Measurements from ENCODE around the gene CADM2.
"Not testable (repeated sequence)": the region's sequence is repeated elsewhere in the genome, so short reads cannot be mapped to it uniquely, and the experiment has no call there.

CADM2 gene

DNA sequence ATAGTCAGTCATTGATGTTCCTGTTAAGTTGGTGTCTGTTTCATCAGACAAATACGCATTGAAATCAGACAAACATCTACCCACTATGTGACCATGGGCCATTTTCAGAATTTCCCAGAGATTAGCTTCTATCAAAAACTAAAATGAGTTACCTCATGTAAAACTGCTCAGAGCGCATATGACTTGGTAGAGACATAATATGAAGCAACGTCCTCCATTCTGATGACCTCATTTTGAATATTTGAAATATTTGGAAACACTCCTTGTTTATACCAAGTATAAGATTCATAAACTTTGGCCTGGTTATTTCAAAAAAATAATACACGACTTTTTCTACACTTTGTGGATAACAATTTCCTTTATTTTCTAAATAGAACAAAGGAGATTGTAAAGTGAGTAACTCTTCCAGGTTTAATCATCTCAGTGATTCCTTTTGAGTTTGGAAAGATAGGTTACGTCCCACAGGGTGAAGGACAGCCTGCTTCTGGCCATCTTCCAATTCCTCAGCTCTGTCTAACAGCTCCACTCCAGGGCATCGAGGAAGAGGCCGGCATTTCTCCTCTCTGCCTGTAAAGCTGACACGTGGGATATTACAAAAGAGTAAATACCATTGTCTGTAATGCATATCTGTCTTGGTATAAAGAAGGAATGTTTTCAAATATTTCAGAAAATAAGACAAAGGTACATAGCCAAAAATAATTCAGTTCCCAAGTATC, 122.6 kb downstream of the CADM2 start:
- no peak for DNase-seq

DNA sequence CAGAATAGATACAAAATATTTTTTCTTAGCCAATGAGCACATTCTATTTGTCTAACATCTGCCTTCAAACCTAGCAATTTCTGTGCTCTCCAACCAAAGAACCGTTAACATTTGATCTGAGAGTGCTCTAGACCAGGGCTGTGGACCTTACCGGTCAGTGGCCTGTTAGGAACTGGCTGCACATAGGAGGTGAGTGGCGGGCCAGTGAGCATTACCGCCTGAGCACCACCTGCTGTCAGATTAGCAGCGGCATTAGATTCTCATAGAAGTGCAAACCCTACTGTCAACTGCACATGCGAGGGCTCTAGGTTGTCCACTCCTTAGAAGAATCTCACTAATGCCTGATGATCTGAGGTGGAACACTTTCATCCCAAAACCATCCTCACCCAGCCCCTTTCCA, 131.7 kb downstream of the CADM2 start:
- DNase-seq = no peak

DNA sequence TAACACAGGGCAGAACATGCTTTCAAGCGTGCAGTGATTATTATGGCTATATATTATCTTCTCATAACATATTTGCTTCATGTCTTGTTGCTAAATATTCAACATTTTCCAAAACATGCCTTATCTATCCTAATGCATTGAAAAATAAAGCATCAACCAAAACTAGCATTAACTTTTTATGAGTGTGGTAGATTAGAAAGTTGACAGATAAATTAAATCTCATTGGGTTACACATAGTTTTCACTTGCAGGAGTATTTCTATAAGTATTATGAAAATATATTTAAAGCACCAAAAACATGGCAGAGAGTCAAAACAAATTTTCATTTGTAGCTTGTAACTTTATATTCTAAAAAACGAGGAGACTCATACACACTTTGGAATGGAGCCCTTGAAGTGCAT, 141.5 kb downstream of the CADM2 start:
- DNase-seq = no peak

DNA sequence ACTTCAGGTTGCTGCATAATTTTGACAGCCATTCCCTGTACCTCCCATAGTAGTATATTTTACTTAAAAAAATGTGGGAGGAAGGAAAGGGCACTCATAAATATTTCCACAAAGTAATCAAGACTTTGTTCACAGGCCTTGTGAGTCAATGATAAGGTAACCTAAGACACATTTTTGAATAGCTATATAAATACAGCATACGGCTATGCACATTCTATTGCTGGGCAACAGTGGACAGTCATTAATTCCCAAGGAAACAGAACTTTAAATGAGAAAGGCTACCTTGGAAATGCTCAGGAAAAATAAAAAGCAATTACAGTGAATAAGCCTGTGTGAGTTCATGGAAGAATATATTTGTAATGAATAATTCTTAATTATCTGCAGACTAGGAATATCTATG, 144.0 kb downstream of the CADM2 start:
- DNase-seq = no peak

DNA sequence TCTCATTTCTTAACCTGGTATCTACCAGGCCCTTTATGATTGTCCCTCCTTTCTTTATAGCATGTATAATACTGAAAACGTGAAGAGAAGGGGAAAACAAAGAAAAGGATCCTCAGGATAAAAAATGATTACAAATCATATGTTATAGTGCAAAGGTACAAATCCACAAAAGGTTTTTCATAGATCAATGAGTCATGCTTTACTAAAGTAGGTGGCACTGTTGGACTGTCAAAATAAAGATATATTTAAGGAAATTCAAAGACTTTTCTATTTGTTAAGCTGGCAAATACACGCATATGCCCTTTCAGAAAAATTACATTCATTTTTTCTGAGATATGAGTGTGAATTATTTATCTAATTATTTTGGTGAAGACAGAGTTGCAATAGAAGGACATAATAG, 151.6 kb downstream of the CADM2 start:
- no peak for DNase-seq

DNA sequence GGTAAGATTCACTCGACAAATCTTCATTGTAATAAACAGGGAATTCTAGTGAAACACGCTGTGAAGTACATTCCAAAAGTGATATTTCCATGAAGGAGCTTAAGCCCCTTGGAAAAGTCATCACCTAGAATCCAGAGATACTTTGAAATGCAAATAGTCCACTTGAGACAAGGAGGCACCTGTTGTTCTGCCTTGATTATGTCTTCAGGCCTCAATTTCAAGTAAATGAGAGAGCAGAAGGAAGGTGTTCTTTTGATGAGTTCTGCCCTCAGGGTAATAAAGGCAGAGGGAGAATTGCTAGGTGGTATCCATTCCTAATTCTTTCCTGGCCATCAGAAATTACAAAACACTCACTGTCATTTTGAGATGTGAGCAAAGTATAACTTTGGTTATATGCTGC, 162.1 kb downstream of the CADM2 start:
- DNase-seq = no peak

DNA sequence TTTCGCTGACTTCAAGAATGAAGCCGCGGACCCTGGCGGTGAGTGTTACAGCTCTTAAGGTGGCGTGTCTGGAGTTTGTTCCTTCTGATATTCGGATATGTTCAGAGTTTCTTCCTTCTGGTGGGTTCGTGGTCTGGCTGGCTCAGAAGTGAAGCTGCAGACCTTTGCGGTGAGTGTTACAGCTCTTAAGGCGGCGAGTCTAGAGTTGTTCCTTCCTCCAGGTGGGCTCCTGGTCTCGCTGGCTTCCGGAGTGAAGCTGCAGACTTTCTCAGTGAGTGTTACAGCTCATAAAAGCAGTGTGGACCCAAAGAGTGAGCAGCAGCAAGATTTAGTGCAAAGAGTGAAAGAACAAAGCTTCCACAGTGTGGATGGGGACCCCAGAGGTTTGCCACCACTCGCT, 174.1 kb downstream of the CADM2 start:
- not testable (repeated sequence) for DNase-seq

DNA sequence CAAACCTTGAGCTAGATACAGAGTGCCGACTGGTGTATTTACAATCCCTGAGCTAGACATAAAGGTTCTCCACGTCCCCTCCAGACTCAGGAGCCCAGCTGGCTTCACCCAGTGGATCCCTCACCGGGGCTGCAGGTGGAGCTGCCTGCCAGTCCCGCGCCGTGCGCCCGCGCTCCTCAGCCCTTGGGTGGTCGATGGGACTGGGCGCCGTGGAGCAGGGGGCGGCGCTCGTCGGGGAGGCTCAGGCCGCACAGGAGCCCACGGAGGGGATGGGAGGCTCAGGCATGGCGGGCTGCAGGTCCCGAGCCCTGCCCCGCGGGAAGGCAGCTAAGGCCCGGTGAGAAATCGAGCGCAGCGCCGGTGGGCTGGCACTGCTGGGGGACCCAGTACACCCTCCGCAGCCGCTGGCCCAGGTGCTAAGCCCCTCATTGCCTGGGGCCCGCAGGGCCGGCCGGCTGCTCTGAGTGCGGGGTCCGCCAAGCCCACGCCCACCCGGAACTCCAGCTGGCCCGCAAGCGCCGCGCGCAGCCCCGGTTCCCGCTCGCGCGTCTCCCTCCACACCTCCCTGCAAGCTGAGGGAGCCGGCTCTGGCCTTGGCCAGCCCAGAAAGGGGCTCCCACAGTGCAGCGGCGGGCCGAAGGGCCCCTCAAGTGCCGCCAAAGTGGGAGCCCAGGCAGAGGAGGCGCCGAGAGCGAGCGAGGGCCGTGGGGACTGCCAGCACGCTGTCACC, 175.1 kb downstream of the CADM2 start:
- not testable (repeated sequence) for DNase-seq

DNA sequence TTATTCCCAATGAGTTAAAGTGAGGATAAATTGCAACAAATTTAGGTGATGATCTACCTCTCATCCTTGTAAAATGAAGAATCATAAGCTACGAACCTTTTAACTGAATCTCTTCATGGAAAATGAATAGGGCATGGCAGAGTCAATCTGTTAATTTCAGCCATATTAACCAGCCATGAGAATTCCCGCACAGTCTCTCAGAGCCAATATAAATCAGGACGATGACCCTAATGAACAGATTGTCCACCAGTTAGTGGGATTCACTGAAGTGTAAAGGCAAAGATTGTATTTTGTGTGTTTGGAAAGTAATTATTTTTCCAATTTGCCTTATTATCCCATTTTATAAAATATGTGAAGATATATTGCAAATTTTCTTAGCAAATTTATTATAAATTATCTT, 183.8 kb downstream of the CADM2 start:
- no peak for DNase-seq

DNA sequence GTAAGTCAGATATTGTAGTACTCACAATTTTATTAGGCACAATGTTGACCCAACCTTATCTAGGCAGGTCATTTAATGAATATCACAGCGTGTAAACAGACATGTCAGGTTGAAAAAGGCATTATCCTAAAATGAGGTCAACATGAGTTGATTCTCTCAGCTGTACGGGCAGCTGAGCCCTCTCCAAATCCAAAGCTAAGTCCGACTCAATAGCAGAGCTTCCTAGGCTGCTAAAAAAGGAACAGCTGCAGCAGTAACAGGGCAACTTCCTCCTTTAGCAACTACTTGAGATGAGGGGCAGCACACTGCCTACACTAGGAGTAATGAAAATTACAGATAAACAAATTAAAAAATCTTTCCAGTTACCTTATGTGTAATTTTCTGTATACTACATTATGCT, 189.2 kb downstream of the CADM2 start:
- DNase-seq = no peak

DNA sequence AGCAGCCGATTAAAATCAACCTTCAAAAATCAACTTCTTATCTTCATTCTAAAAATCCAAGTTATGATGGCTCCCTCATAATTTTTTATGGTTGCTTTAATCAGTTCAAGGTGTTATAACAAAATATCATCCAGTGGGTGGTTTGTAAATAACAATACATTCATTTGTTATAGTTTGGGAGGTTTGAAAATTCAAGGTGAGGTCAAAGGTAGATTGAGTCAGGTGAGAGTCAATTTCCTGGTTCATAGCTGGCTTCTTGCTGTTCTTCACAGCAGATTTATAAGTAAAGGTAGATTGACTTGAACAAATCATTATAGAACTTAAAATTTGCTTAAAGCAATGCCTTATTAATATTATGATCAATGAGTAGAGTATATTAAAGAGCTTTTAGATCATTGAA, 192.8 kb downstream of the CADM2 start:
- no peak for DNase-seq

DNA sequence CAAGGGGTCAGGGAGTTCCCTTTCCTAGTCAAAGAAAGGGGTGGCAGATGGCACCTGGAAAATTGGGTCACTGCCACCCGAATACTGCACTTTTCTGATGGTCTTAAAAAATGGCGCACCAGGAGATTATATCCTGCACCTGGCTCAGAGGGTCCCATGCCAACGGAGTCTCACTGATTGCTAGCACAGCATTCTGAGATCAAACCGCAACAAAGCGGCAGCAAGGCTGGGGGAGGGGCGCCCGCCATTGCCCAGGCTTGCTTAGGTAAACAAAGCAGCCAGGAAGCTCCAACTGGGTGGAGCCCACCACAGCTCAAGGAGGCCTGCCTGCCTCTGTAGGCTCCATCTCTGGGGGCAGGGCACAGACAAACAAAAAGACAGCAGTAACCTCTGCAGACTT, 194.5 kb downstream of the CADM2 start:
- DNase-seq = not testable (repeated sequence)

DNA sequence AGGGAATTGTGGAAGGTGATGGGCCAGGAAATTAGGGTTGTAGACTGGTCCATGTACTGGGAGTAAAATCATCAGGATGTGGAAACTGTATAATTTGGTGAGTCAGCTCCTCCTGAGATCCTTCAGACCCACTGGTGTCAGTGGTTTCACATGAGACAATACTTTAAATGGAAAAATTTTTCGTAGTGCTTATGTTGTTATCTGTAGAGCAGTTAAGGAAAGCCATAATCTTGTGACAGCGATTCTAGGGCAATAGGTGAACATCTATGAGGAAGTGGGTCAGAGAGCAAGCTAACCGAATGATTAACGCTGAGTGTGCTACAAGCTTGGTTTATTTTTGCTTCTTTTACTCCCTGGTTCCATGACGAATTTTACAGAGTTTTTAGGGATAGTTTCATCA, 200.6 kb downstream of the CADM2 start:
- DNase-seq = no peak

DNA sequence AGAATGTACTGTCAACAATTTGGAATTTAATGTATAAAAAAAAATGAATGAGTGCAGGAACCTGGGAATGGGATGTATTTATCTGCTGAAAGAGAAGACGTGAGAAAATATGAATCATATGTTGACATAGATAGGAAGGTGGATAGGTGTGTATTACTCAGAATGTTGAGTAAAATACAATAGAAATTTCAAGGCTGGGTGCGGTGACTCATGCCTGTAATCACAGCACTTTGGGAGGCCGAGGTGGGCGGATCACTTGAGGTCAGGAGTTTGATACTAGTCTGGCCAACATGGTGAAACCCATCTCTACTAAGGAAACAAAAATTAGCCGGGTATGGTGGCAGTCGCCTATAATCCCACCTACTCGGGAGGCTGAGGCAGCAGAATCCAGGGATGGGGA, 202.8 kb downstream of the CADM2 start:
- no peak for DNase-seq

DNA sequence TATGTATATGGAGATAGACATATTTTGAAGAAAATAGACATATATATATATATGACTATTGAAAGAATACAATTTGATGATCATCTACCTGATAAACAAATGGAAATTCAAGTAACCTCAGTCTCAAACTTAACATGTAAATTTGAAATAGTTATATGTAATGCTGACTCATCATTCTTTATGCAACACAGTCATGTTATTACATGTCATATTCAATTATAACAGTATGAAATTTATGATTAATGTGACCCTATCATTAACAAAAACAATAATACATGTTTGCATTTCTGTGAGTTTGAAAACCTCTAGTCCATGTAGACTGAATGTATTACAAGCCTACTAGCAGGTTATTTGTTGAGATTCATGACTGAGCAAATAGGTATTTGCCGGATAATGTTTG, 204.1 kb downstream of the CADM2 start:
- DNase-seq = no peak

DNA sequence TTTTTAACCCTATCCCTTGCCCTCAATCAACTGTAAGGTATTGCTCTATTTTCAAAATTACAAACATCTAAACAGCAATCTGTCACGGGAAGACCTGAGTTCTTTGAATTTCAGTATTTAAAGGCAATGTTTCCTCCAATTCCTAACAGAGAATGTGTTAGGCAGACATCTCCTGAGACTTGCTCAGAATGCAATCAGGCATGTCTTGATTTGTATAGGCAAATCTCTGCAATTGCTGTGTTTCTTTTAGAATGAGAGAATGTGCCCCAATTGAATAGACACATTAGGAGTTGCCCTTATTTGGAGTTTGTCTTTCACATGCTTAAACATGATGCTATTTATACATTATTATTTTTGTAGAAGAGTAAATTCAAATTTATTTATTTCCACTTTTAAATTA, 205.6 kb downstream of the CADM2 start:
- DNase-seq = no peak

DNA sequence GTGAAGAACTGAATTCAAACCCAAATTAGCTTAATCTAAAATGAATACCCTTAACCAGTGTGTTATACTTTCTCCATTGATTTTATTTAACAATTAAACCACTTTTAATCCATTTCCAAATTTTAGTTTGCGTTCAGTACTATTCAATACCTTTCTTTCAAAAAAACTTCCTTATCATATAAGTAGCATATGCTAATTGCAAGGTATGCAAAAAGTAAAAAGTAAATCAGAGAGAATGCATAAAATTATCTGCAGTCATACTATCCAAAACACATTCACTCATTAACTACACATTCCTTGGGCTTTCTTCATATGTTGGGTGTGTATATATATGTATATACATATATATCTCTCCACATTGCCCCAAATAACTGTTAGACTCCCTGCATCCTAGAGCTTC, 208.8 kb downstream of the CADM2 start:
- DNase-seq = no peak

DNA sequence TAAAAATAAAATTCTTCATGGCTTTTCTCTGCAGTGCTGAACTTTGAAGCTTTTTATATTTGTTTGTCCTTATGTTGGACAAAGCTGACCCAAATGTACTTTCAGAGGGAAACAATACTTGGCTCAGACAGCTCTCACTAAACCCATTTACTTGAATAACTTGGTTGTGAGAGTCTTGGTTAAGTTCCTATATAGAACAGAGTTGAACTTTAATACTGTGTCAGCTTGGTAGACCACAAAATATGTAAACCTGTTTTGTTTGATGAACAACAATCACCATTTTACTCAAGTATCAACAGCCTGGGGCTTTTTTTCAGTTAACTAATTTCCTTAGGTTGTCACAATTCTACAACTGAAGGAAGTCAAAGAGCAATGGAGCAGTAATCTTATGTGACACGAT, 211.9 kb downstream of the CADM2 start:
- no peak for DNase-seq

DNA sequence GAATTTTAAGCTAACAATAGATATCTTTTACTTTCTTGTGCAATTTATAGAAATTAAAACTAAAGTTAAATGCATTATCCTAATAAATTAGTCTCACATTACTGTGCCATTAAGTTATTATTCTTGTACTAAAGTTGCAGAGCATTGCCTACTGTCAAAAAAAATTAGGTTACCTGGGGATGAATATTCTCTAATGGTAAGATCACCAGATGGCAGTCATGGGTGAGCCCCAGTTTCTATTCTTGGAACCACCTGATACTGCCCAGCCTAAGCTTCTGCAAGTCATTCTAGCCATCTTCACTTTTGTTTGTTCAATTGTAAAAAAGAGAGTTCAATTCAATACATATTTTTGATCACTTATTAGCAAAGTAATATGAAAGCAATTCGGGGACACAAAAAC, 213.2 kb downstream of the CADM2 start:
- no peak for DNase-seq

DNA sequence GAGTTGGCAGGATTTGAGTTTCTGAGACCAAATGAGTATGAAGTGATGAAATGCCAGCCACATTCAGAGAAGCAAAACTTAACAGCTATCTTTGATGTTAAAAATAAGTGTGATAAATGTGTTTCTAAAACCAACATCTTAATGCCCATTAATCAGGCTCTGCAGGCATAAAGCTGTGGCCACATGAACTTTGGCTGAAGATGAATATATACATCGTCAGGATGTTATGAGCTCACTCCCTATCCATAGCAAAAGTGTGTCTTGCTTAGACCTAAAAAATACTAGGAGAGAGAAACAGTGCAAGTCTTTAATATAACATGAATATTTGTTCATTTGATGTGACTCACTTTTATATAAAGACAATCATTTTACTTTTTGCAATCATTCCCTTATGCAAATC, 218.0 kb downstream of the CADM2 start:
- no peak for DNase-seq

DNA sequence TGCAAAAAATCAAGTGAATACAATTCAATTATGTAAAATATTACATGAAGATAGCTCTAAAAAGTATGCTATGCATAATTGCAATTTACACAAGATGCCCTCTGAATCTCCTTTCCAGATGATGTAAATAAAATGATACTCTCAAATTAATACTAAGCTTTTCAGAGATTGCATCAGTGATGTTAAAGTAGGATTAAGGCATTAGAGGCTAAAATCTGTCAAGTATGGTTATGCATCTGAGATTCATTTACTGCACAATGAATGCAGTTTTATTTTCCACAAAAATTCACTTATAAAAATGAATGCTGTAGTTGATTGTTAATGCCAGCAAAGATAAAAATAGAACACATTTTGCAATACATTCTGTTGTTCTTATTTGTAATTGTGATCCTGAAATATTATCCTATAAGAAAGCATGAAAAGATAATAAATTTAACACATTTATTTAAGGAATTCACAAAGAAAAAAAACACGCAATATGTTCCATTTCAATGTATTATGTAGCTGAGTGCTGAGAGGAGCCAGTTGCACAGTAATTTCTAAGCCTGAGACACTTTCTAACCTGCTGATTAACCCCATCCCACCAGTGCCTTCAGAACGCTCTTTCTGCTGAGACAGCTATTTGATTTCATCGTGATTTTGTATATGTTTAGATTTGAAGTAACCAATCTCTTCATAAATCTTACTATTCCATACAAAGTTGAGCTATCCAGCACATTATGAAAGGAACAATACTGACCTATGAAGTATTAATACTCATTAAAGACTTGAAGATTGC, 224.4 kb downstream of the CADM2 start:
- DNase-seq = no peak

DNA sequence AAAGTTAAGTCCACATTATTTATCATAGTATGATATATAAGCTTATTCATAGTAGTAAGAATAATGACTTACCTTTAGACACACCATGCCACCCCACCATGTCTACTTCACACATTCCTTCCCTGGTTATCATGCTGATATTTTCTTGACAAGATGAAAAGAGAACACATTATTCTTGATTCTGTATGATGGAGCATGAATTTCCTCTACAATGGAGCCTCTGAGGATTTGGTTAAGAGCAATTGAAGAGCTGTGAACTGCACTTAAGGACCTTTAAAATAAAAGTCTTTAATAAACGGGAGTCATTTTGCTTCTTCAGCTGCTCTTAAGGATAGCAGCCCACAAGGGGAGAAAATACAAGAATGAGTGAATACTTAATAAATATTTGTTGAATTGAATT, 226.7 kb downstream of the CADM2 start:
- no peak for DNase-seq

DNA sequence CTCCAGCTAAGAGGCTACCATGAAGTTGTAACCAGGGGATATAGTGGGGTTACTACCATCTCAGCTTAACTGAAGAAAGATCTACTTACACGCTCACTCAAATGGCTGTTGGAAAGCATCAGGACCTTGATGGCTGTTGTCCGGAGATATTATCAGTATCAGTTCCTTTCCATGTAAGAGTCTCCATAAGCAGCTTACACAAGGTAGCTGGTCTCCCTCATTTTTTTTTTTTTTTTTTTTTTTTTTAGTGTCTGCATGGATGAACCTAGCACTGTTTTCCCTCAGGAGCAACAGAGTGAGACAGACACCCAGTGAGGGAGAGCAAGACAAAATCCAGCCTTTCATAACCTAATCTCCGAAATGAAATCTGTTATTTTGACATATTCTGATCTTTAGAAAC, 230.9 kb downstream of the CADM2 start:
- no peak for DNase-seq

DNA sequence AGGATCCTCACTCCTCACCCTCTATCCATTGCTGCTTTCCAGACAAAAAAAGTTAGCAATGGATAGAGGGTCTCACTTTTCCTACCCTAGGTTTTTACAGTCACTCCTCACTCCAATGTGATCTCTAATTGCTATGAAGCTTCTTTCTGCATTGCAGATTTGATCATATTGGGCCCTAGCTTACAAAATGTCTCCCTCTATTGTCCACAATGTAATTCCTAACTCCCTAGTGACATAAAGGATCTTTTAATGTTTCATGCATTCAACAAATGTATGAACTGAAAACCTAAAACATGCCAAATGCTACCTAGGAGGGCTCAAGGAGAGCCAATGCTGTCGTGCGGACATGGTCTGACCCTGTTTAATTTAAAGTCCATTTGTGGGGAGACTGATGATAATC, 234.8 kb downstream of the CADM2 start:
- DNase-seq = no peak
